ENCODE data around the gene S100A16.

DNA sequence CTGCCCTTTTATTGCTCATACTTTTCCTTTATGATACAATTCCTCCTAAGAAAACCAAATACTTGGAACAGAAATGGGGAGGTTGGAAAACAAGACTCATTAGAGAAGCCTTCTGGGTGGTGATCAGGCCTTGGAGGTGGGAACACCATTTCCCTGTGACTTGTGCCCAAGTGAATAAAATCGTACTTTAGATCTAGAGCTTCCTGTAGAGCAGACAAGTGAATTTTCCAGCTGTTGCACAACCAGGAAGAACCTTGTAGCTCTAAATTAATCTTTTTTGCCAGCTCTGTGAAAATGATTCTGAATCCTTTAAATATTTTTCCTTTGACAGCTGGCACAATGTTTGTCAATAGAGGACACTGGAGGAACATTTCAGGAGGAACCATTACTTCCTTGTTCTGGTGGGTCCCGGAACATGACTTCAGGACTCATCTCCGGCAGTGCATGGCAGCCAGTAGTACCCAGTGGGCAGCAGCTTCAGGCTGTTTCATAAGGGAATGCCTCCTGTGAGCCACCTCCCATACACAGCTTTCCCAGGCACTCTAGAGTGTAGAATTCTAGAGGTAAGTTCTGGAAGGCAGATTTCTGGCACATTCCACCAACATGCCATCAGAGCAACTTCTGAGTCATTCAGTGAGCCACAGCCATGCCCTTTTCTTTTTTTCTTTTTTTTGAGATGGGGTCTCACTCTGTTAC is 40.0 kb upstream of the S100A16 start:
- no peak for TF ChIP-seq CTCF (IDR thresholded peaks at IDR 0.05)
- no peak for TF ChIP-seq POLR2A (IDR thresholded peaks at IDR 0.05)
